ENCODE results near the gene WDR5.
A peak's percentile ranks its signal among the peaks of the same experiment; 100 is the strongest.

Gene WDR5

DNA sequence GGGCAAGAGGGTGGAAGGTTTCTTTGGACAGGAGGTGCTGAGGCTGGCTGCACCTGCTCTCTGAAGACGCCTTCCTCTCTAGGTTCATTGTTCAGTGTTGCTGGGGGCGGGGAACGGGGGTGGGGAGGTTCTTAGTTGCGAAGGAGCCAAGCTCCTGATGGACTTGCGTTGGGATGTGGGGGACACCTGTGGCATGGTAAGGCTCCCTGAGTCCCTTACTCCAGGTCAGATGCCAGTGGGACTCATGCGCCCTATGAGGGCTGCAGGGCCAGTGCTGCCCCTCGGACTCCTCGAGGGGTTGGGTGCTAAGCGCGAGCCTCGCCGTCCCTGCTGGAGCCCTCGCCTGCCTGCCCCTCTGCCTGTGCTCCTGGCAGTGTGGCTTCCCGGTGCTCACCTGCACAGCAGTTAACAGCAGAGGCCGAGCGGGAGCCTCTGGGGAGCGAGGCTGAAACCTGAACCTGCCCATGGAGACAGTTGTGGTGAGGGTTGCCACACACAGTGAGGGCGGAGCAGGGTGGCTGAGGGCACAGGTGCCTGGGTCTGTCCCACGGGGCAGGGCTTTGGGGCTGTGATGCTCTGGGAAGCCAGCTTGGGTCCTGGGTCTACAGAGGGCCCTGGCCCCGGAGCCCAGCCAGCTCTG, 23.0 kb downstream of the WDR5 start:
- no peak for DNase-seq (ENCODE audit: low read depth in 2 of 2)

DNA sequence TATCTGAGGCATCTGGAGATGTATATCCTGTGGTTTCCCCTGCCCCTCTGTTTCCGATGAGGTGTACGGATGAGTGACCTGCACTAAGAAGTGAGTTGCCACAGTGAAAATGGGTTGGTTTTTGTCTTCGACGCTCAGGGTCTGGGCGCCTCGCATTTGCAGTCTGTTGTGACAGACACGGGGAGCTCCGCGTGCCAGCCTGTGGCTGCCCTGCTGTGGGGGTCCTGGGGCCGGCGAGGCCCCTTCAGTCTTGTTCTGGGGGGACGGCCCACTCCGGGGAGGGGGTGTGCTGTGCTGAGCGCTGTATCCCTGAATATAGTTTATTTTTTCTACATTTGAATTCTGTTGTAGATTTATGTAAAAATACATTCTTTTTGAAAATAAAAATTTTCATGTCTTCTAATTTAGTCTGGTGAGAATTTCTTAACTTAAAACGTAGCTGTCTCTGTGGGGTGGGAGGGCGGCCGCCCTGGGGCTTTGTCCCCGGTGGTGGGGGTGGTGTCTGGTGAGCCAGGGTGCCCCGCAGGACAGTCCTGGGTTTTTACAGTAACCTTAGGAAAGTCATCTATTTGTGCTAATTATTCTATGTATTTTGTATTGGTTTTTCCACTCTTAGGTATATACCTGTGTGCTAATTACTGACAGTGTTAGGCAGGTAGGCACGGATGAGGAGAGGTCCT, 23.8 kb downstream of the WDR5 start:
- TF ChIP-seq, protein P1, sequence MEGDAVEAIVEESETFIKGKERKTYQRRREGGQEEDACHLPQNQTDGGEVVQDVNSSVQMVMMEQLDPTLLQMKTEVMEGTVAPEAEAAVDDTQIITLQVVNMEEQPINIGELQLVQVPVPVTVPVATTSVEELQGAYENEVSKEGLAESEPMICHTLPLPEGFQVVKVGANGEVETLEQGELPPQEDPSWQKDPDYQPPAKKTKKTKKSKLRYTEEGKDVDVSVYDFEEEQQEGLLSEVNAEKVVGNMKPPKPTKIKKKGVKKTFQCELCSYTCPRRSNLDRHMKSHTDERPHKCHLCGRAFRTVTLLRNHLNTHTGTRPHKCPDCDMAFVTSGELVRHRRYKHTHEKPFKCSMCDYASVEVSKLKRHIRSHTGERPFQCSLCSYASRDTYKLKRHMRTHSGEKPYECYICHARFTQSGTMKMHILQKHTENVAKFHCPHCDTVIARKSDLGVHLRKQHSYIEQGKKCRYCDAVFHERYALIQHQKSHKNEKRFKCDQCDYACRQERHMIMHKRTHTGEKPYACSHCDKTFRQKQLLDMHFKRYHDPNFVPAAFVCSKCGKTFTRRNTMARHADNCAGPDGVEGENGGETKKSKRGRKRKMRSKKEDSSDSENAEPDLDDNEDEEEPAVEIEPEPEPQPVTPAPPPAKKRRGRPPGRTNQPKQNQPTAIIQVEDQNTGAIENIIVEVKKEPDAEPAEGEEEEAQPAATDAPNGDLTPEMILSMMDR (IDR thresholded peaks at IDR 0.05; ENCODE audit: low read depth, low read length), result no peak
- H3K4me3 ChIP-seq (replicated peaks in 1 of 2; ENCODE audit: low read depth in 2 of 2, low read length in 2 of 2), result no peak overlapping the region
- DNase-seq (ENCODE audit: low read depth in 2 of 2), result no peak

More for the DNA sequence above, 23.0 kb downstream of the WDR5 start:
- H3K4me3 ChIP-seq (replicated peaks in 1 of 2; ENCODE audit: low read depth in 2 of 2, low read length in 2 of 2), result no peak overlapping the region
- TF ChIP-seq, protein P1 (IDR thresholded peaks at IDR 0.05; ENCODE audit: low read depth, low read length), result no peak

DNA sequence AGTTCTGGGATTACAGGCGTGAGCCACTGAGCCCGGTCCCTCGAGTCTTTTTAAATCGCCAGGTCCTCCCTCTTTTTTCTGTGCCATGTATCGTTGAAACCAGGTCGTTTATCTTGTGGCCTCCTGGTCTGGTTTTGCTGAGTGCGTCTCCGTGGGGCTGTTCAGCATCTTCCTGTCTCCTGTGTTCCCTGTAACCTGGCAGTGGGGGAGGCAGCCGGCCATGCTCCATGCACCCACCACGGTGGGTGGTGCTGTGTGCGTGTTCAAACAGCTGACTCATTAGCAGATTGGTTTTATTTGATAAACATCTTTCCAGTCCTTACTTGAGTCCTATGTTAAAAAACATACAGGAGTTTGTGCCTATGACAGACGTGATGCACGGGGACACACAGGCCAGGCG, 25.8 kb downstream of the WDR5 start:
- no peak for DNase-seq (ENCODE audit: low read depth in 2 of 2)
- TF ChIP-seq, protein P1 (IDR thresholded peaks at IDR 0.05; ENCODE audit: low read depth, low read length), result no peak
- H3K4me3 ChIP-seq (replicated peaks in 1 of 2; ENCODE audit: low read depth in 2 of 2, low read length in 2 of 2), result no peak overlapping the region

DNA sequence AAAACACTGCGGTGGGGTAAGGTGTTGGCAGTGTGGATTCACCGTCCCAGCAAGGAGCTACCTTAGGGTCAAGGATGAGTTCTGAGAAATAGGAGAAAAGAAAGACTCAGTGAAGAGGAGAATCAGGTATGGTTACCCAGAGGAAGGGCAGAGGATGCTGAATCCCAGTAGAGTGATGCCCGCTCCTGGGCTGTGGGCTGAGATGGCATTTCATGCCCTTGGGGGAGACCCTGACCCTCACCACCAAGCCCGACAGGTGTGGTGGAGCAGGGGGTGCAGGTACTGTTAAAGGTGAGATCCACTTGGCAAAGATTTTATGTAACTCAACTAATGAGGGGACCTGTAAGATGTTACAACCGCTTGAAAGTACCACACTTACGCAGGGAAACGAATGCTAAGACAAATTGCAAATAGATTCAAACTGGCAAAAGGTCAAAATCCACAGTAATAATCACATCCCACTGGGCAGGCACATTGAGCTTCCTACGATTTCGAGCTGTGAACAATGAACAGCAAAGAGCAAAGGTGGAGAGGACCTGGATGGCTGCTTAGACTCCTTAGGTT, 26.4 kb downstream of the WDR5 start:
- H3K4me3 ChIP-seq (replicated peaks in 1 of 2; ENCODE audit: low read depth in 2 of 2, low read length in 2 of 2), result no peak overlapping the region
- TF ChIP-seq, protein P1 (IDR thresholded peaks at IDR 0.05; ENCODE audit: low read depth, low read length), result no peak
- DNase-seq (ENCODE audit: low read depth in 2 of 2), result no peak

DNA sequence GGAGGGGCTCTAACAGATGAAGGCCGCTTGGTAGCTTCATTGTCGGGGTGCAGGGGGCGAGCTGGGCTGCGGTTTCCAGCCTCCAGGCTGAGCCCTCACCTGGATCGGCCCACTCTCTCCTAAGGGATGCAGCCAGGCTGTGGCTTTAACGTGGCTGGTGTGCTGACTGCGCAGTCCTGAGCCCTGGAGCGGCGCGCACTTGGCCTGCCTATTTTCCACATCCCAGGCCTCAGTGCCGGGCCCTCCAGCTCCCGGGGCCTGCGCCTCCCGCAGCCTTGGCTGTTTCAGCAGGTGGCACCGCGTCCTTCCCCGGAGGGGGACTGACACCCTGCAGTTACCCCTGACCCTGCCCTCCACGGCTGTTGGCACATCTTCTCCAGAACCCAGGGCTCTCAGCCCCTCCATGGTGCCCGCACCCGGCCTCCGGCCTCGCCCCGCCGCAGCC, 27.1 kb downstream of the WDR5 start:
- peak overlapping the region; percentile 32 to 45 for H3K4me3 ChIP-seq (replicated peaks in 1 of 2; ENCODE audit: low read depth in 2 of 2, low read length in 2 of 2)

DNA sequence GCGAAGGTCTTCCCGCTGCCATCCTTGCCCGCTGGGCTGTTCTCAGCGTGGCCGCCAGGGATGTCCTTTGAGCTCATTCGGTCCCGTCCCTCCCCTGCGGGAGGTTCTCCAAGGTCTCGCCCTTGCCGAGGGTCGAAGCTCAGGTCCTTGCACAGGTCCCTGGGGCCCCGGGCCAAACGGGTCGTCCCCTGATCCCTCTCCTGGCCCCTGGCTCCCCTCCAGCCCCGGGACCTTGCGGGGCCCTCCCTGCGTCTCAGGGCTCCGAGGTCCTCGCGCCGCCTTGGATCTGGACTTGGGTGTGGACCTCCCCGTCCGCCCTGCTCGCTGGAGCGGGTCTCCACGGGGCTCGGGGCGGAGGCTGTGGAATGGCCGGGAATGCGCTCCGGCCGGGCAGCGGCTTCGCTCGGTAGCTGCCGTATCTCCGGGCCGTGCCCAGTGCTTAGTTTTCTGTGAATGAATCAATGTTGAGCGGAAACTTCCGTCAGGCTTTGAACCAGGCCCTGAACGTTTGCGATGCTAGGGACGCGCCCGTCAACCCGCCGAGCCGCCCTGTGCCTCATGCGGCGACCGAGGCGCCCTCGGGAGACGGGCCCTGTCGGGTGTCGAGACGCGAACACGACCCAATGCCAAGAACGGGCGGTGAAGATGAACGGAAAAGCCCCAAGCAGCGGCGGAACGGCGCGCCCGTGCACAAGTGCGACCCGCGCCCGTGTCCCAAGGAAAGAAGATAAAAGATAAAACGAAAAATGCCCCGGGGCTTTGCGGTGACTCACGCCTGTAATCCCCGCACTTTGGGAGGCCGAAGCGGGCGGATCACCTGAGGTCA, 27.7 kb downstream of the WDR5 start:
- peak overlapping the region; percentile 32 to 45 for H3K4me3 ChIP-seq (replicated peaks in 1 of 2; ENCODE audit: low read depth in 2 of 2, low read length in 2 of 2)

More for the DNA sequence above, 27.1 kb downstream of the WDR5 start:
- TF ChIP-seq, protein P1 (IDR thresholded peaks at IDR 0.05; ENCODE audit: low read depth, low read length), result no peak
- no peak for DNase-seq (ENCODE audit: low read depth in 2 of 2)

More for the DNA sequence above, 27.7 kb downstream of the WDR5 start:
- peak; percentile 44 to 62 for DNase-seq (ENCODE audit: low read depth in 2 of 2)
- TF ChIP-seq, protein P1 (IDR thresholded peaks at IDR 0.05; ENCODE audit: low read depth, low read length), result peak; percentile 49
